Keratinocyte (primary cell): Measurements from ENCODE around the gene HIRA. TPM values are rescaled to one million over a fixed set of nuclear protein-coding genes. Genes with fewer than 3 reads are reported as not detected.

Experiments used
- DNase-seq: peaks from one replicate; pipeline ENCODE4 v3.0.0-alpha.2; 2011; ENCODE audit warnings: low read depth, missing footprints, low spot score
- FAIRE-seq: peaks from 2 replicates; lab custom pipeline; 2011; peaks lifted over from hg19 to GRCh38; lab: Jason Lieb, UNC
- H2AFZ ChIP-seq: 2 replicates; pipeline ENCODE4 v1.6.0; 2012; ENCODE audit warnings: low read length, control low read depth, inconsistent platforms; ENCODE audit not compliant: control insufficient read depth
- H3K27ac ChIP-seq: 2 replicates; pipeline ENCODE4 v1.5.1; 2011; ENCODE audit warnings: low read length; ENCODE audit not compliant: control insufficient read depth, insufficient read depth
- H3K27me3 ChIP-seq: 3 replicates; pipeline ENCODE4 v1.6.0; 2011; ENCODE audit warnings: low read length; ENCODE audit not compliant: control insufficient read depth, insufficient read depth; ENCODE audit errors: extremely low read depth
- H3K36me3 ChIP-seq, 2 experiments: 2 replicates in 1 of 2; 3 replicates in 1 of 2; pipeline ENCODE4 v1.5.1; 2011; ENCODE audit warnings: low read length in 2 of 2, mild to moderate bottlenecking in 1 of 2; ENCODE audit not compliant: control insufficient read depth in 2 of 2, insufficient read depth in 2 of 2; ENCODE audit errors: extremely low read depth in 1 of 2
- H3K4me1 ChIP-seq: 3 replicates; pipeline ENCODE4 v1.5.1; 2011; ENCODE audit warnings: low read length; ENCODE audit not compliant: control insufficient read depth, insufficient read depth; ENCODE audit errors: extremely low read depth
- H3K4me2 ChIP-seq: 3 replicates; pipeline ENCODE4 v1.6.0; 2011; ENCODE audit warnings: low read depth, low read length; ENCODE audit not compliant: control insufficient read depth, insufficient read depth; ENCODE audit errors: extremely low read depth
- H3K4me3 ChIP-seq, 3 experiments: fragments of 200-600 bp in 1 of 3; sonication (generic) in 1 of 3; 2 replicates in 2 of 3; 3 replicates in 1 of 3; pipeline ENCODE4 v1.5.1; 2011 to 2016; ENCODE audit warnings: low read length in 3 of 3, mild to moderate bottlenecking in 3 of 3, control low read depth in 2 of 3, inconsistent platforms in 1 of 3, low read depth in 1 of 3, mixed read lengths in 1 of 3, mixed run types in 1 of 3, moderate library complexity in 1 of 3; ENCODE audit not compliant: control insufficient read depth in 2 of 3, insufficient read depth in 2 of 3; ENCODE audit errors: extremely low read depth in 1 of 3
- H3K79me2 ChIP-seq: 2 replicates; pipeline ENCODE4 v1.6.0; 2012; ENCODE audit warnings: low read length; ENCODE audit not compliant: control insufficient read depth, insufficient read depth
- H3K9ac ChIP-seq: 3 replicates; pipeline ENCODE4 v1.6.0; 2011; ENCODE audit warnings: low read length; ENCODE audit not compliant: control insufficient read depth, insufficient read depth; ENCODE audit errors: extremely low read depth
- H3K9me1 ChIP-seq: 3 replicates; pipeline ENCODE4 v1.6.0; 2011; ENCODE audit warnings: low read length; ENCODE audit not compliant: control insufficient read depth, insufficient read depth; ENCODE audit errors: extremely low read depth
- H3K9me3 ChIP-seq: 2 replicates; pipeline ENCODE4 v1.5.1; 2012; ENCODE audit warnings: low read depth, low read length; ENCODE audit not compliant: control insufficient read depth
- H4K20me1 ChIP-seq: 3 replicates; pipeline ENCODE4 v1.6.0; 2011; ENCODE audit warnings: low read length; ENCODE audit not compliant: control insufficient read depth, insufficient read depth; ENCODE audit errors: extremely low read depth
- EZH2 ChIP-seq: IDR thresholded peaks from one replicate; pipeline ENCODE4 v1.6.1; 2012; ENCODE audit warnings: inconsistent platforms, mild to moderate bottlenecking, low read length, moderate library complexity
- dilution Hi-C: fragments of 300-500 bp; cut with MboI; formaldehyde crosslinking; loops from one replicate; pipeline ENCODE4 v1.7.0; 2020; ENCODE audit warnings: low sequenced_read_pairs; ENCODE audit not compliant: extremely low pct_ligation_motif_present
- polyA plus RNA-seq, 5 experiments: library from polyadenylated mRNA; depleted of rRNA in 3 of 5; stranded (reverse) in 3 of 5; stranded (forward) in 1 of 5; unstranded in 1 of 5; fragments of >200 nt; gene quantifications; 1 replicate in 1 of 5; 2 replicates in 3 of 5; 3 replicates in 1 of 5; pipeline versions ENCODE4 v1.2.1 to v1.2.3, GENCODE V29; 2011 to 2012; ENCODE audit warnings: missing spikeins in 2 of 5, low read depth in 1 of 5, low replicate concordance in 1 of 5
- TF ChIP-seq, protein P1 (sequence below), 3 experiments: IDR thresholded peaks in 1 of 3; conservative IDR thresholded peaks in 1 of 3; optimal IDR thresholded peaks in 1 of 3; 2 replicates in 2 of 3; 3 replicates in 1 of 3; pipeline versions ENCODE3 to v1.5.1; 2011; ENCODE audit warnings: low read length in 3 of 3, mild to moderate bottlenecking in 3 of 3, moderate library complexity in 2 of 3, control low read depth in 1 of 3, inconsistent platforms in 1 of 3; ENCODE audit not compliant: insufficient read depth in 2 of 3; ENCODE audit errors: extremely low read depth in 1 of 3

HIRA gene
- polyA plus RNA-seq, 1 donor (not counting 4 experiments of a cell fraction or from before 2014, with no cell fraction given), result 16.7 TPM

DNA sequence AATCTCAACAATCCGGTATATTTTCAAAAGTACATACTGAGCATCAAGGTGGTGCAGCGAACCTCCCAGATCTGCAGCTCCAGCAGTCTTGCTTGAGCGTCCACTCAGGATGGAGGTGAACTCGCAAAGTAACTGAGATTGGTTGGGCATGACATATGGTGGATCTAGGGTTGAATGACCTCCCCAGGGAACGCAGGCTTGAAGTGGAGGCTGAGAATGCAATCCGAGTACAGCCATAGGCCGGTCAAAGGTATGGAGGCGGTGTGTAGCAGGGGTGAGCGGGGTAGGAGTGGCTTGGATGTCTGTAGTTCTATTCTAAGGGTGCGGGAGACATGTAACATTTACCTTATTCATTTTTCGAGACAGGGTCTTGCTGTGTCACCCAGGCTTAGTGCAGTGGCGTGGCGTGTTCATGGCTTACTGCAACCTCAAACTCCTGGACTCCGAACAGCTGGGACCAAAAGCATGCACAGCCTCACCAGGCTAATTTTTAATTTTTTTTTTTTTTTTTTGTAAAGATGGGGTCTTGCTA lies 16.6 kb upstream of the HIRA start:
- Histone ChIP-seq H3K9me1 (no peaks in the 10 kb centered on the region), H3K4me3 (peak overlapping the region; percentile 69 to 76 (median 70)), H3K9me3 (no peaks in the 10 kb centered on the region), H2AFZ (peak overlapping the region; percentile 75), H3K27me3 (no peaks in the 10 kb centered on the region), H4K20me1 (no peaks in the 10 kb centered on the region), H3K36me3 (peaks cover 11 to 23% of the 10 kb centered on the region in 2 experiments), H3K79me2 (peaks cover 37% of the 10 kb centered on the region), H3K4me1 (peaks cover 6% of the 10 kb centered on the region), H3K9ac (peak overlapping the region; percentile 75), H3K27ac (peak overlapping the region; percentile 79), H3K4me2 (peak overlapping the region; percentile 95)
- no peak for TF ChIP-seq EZH2
- TF ChIP-seq, protein P1, sequence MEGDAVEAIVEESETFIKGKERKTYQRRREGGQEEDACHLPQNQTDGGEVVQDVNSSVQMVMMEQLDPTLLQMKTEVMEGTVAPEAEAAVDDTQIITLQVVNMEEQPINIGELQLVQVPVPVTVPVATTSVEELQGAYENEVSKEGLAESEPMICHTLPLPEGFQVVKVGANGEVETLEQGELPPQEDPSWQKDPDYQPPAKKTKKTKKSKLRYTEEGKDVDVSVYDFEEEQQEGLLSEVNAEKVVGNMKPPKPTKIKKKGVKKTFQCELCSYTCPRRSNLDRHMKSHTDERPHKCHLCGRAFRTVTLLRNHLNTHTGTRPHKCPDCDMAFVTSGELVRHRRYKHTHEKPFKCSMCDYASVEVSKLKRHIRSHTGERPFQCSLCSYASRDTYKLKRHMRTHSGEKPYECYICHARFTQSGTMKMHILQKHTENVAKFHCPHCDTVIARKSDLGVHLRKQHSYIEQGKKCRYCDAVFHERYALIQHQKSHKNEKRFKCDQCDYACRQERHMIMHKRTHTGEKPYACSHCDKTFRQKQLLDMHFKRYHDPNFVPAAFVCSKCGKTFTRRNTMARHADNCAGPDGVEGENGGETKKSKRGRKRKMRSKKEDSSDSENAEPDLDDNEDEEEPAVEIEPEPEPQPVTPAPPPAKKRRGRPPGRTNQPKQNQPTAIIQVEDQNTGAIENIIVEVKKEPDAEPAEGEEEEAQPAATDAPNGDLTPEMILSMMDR (optimal IDR thresholded peaks at IDR 0.05 in 1 of 3, IDR thresholded peaks at IDR 0.05 in 1 of 3, conservative IDR thresholded peaks at IDR 0.05 in 1 of 3; ENCODE audit: extremely low read depth in 1 of 3, insufficient read depth in 2 of 3, low read length in 3 of 3), result no peak
- DNase-seq (no peak), FAIRE-seq (peak; percentile 32)
- dilution Hi-C loops, result no loop called here

DNA sequence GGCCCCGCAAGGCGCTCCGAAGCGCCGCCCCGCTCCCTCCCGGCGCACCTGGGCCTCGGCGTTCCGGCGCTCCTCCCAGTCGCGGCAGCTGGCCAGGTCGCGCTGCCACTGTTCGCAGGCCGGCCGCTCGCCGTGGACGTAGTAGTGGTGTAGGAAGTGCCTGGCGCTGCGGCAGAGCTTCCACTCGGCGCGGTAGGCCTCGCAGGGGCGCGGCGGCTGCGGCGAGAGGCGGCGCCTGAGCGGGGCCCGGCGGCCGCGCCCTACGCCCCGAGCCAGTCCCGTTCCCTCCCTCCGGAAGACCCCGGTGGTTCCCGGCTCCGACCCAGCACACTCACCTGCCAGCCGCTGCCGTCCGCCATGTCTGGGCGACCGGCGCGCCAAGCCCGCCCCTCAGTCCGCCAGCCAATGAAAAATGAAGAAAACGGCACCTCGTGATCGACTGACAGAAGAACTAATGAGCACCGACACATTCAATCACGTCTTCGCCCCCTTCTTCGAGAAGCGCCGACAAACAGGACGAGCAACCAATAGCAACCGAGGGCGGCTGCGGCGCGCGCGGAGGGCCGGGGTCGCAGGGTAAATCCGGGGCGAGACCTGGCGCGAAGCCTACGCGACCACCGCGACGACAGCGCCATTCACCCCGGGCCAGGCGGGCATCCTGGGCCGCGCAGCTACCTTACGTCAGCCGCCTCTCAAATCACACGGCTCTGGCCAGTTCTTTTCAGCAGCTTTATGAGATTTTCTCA lies 16.0 kb upstream of the HIRA start, which contains the start of gene C22orf39:
TSS of gene C22orf39 (minus strand) at position 382 of the 746 bp plus-strand sequence. CDS start at position 359, 23 bp downstream.
- Histone ChIP-seq H3K9me3 (no peaks in the 10 kb centered on the region), H3K9ac (peak within 1 kb of the TSS; percentile 75), H3K27me3 (no peaks in the 10 kb centered on the region), H3K4me3 (peak within 1 kb of the TSS; percentile 69 to 76 (median 70)), H3K4me1 (peaks cover 6% of the 10 kb centered on the region), H2AFZ (peak within 1 kb of the TSS; percentile 75), H3K9me1 (no peaks in the 10 kb centered on the region), H3K79me2 (peaks cover 37% of the 10 kb centered on the region), H3K27ac (peak within 1 kb of the TSS; percentile 79), H4K20me1 (no peaks in the 10 kb centered on the region), H3K4me2 (peak within 1 kb of the TSS; percentile 95), H3K36me3 (peaks cover 9 to 21% of the 10 kb centered on the region in 2 experiments)
- FAIRE-seq, result no peak
- TF ChIP-seq, protein P1 (optimal IDR thresholded peaks at IDR 0.05 in 1 of 3, IDR thresholded peaks at IDR 0.05 in 1 of 3, conservative IDR thresholded peaks at IDR 0.05 in 1 of 3; ENCODE audit: extremely low read depth in 1 of 3, insufficient read depth in 2 of 3, low read length in 3 of 3), result no peak
- TF ChIP-seq EZH2, result no peak
- dilution Hi-C loops, result no loop called here
- DNase-seq, result peak; percentile 56
